ENCODE results near the gene PDE6G.

DNA sequence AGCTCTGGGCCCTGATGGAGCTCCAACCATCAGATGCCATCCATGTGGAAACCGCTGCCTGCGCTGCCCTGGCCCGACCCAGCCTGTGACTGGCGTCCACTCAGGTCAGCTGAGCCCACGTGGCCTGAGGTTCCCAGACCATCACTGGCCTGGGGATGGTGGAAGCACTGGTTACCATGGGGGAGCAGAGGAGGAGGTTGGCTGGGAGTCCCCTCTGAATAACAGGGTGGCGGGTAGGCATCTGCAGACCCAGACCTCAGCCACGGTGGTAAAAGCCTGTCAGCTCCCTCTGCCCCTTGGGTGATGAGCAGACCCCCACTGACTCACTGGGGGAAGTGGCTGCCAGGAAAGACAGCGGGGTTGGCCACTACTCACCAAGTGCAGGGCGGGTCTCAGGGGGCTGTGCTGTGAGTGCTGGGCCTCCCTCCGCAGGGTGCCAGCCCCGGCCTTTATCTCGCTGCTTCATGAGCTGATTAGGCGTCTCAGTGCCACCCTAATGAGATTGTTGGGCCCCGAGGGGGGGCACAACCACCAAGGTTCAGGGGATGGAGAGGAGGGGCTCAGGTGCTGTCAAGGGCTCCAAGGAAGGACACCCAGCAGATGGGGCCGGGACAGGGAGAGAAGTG, at the start of gene PDE6G:
- TF ChIP-seq EP300 (IDR thresholded peaks at IDR 0.05) (no peak), POLR2A (IDR thresholded peaks at IDR 0.05) (no peak), POLR2AphosphoS5 (IDR thresholded peaks at IDR 0.05) (no peak)
- TF ChIP-seq, protein P1, sequence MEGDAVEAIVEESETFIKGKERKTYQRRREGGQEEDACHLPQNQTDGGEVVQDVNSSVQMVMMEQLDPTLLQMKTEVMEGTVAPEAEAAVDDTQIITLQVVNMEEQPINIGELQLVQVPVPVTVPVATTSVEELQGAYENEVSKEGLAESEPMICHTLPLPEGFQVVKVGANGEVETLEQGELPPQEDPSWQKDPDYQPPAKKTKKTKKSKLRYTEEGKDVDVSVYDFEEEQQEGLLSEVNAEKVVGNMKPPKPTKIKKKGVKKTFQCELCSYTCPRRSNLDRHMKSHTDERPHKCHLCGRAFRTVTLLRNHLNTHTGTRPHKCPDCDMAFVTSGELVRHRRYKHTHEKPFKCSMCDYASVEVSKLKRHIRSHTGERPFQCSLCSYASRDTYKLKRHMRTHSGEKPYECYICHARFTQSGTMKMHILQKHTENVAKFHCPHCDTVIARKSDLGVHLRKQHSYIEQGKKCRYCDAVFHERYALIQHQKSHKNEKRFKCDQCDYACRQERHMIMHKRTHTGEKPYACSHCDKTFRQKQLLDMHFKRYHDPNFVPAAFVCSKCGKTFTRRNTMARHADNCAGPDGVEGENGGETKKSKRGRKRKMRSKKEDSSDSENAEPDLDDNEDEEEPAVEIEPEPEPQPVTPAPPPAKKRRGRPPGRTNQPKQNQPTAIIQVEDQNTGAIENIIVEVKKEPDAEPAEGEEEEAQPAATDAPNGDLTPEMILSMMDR (IDR thresholded peaks at IDR 0.05), result no peak
